Measurements from ENCODE around the gene ASAH2. TPM values are rescaled to one million over a fixed set of nuclear protein-coding genes. Genes with fewer than 3 reads are reported as not detected.
"Not testable (repeated sequence)": the region's sequence is repeated elsewhere in the genome, so short reads cannot be mapped to it uniquely, and the experiment has no call there.

ASAH2 gene
- total and polyA plus RNA-seq, 3 donors from 2014 or later = 5.5 to 8.7 (median 5.6) TPM

DNA sequence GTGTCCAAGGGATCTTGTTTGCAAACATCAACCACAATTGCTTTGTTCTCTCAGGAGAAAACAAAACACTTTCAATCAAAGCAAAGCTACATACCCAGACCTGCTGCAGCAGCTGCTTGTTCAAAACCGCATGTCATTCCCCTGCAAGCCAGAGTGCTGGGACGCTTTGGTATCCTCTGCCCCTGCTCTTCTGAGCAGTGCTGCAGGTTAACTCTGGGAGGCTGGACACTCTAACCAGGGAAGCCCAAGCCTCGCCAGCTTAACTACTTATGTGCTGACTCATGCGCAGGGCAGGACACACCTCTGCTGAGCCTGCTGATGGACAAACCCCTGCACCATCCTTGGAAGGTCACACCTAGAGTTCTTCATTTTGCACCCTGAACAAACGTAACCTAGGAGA lies 28.2 kb upstream of the ASAH2 start:
- Histone ChIP-seq H3K27me3 (no peaks in the 10 kb centered on the region), H3K36me3 (ENCODE audit: low read depth, missing control alignments) (no peaks in the 10 kb centered on the region), H3K4me1 (no peaks in the 10 kb centered on the region), H3K4me3 (no peak overlapping the region), H3K9me3 (no peaks in the 10 kb centered on the region), H3K27ac (no peak overlapping the region)
- WGBS, 2 donors = 64 to 83% methylated on average over 4 to 5 of the region's 5 CpGs
- DNase-seq = no peak
- no peak for TF ChIP-seq POLR2A (IDR thresholded peaks at IDR 0.05)
- TF ChIP-seq, protein P1, sequence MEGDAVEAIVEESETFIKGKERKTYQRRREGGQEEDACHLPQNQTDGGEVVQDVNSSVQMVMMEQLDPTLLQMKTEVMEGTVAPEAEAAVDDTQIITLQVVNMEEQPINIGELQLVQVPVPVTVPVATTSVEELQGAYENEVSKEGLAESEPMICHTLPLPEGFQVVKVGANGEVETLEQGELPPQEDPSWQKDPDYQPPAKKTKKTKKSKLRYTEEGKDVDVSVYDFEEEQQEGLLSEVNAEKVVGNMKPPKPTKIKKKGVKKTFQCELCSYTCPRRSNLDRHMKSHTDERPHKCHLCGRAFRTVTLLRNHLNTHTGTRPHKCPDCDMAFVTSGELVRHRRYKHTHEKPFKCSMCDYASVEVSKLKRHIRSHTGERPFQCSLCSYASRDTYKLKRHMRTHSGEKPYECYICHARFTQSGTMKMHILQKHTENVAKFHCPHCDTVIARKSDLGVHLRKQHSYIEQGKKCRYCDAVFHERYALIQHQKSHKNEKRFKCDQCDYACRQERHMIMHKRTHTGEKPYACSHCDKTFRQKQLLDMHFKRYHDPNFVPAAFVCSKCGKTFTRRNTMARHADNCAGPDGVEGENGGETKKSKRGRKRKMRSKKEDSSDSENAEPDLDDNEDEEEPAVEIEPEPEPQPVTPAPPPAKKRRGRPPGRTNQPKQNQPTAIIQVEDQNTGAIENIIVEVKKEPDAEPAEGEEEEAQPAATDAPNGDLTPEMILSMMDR (IDR thresholded peaks at IDR 0.05) = no peak
- intact Hi-C loops (cut with DNase I; ENCODE audit: low total_unique reads) = no loop called here

DNA sequence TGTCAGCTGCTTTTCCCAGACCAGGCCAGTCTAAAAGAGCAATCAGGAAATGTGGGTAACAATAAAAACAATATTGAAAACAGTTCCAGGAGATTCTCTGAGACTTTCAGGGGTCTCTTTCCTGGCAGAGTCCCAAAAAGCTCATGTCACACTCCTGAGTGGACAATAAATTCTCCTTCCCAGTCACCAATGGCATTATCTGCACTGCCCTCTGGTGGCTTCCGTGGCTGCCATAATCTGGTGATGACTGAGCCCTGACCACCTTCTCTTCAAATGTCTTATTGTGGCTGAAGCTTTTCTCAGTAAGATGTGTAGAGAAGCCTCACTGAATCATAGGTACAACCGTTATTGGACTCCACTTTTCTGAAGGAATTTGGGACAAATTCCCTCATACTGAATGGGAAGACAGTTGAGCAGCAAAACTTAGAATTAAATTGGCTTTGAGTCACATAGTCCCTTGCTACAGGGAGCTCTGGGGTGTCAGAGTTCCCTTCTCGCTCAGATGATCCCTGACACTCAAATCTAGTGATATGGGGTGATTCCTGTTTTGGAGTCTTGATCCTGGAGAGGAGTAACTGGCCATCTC lies 24.4 kb upstream of the ASAH2 start:
- 63 to 69% methylated on average over 3 of the region's 3 CpGs for WGBS, 2 donors
- no peaks in the 10 kb centered on the region for H3K9me3 ChIP-seq
- TF ChIP-seq POLR2A (IDR thresholded peaks at IDR 0.05) = no peak
- TF ChIP-seq, protein P1 (IDR thresholded peaks at IDR 0.05) = peak; percentile 11 to 36 (median 21)
- peak; percentile 67 for DNase-seq
- intact Hi-C loops (cut with DNase I; ENCODE audit: low total_unique reads) = no loop called here
- H3K27ac ChIP-seq = no peak overlapping the region
- H3K4me3 ChIP-seq = no peak overlapping the region
- H3K27me3 ChIP-seq = no peaks in the 10 kb centered on the region
- no peaks in the 10 kb centered on the region for H3K4me1 ChIP-seq
- H3K36me3 ChIP-seq (ENCODE audit: low read depth, missing control alignments) = no peaks in the 10 kb centered on the region

DNA sequence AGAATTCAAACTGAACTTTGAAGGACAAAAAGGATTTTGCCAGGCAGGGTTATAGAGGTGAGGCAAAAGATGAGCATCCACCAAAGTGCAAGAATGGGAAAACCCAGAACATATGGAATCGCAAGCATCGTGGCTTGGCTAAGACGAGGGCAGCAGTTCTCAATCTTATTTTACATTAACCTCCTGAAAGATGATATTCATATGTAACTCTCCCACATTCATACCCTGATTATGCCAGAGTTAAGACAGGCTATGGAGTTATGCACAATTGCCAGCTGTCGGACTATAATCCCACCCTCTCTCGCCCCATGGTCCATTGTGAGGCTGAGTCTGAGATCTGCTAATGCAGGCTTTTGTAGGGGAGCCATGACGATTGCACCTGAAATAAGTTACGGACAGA lies 21.2 kb upstream of the ASAH2 start:
- Histone ChIP-seq H3K4me1 (no peaks in the 10 kb centered on the region), H3K4me3 (no peak overlapping the region), H3K27me3 (no peaks in the 10 kb centered on the region), H3K36me3 (ENCODE audit: low read depth, missing control alignments) (no peaks in the 10 kb centered on the region), H3K9me3 (no peaks in the 10 kb centered on the region), H3K27ac (no peak overlapping the region)
- WGBS, 2 donors = 76 to 83% methylated on average over 7 of the region's 7 CpGs
- intact Hi-C loops (cut with DNase I; ENCODE audit: low total_unique reads) = no loop called here
- TF ChIP-seq, protein P1 (IDR thresholded peaks at IDR 0.05) = no peak
- no peak for TF ChIP-seq POLR2A (IDR thresholded peaks at IDR 0.05)
- no peak for DNase-seq

DNA sequence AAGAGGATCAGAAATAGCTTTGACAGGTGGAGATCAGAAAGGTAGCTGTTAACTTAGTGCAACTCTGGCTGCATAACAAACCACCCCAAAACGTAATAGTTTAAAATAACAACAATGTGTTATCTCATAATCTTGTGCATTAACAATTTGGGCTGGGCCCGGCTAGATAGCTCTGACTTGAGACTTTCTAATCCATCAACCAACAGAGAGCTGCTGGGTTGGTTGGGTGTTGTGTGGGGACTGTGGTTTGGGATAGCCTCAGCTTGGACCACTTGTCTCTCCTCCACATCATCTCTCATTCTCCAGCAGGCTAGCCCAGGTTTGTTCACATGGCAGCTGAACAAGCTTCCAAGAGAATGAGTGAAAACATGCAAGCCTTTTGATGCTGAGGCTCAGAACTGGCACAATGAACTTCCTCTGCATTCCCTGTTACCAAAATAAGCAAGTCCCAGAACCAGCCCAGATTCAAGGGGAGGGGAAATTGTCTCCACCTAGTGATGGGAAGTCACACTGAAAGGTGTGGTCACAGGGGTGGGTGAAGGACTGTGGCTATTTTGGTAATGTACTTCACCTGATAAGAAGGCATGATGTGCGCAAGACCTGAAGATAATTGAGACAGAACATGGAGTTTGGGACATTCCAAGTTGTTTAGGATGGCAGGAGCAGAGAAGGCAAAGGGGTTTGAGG lies 20.4 kb upstream of the ASAH2 start:
- no peak for TF ChIP-seq POLR2A (IDR thresholded peaks at IDR 0.05)
- TF ChIP-seq, protein P1 (IDR thresholded peaks at IDR 0.05) = no peak
- Histone ChIP-seq H3K4me1 (no peaks in the 10 kb centered on the region), H3K9me3 (no peaks in the 10 kb centered on the region), H3K4me3 (no peak overlapping the region), H3K27ac (no peak overlapping the region), H3K27me3 (no peaks in the 10 kb centered on the region), H3K36me3 (ENCODE audit: low read depth, missing control alignments) (no peaks in the 10 kb centered on the region)
- DNase-seq = no peak
- intact Hi-C loops (cut with DNase I; ENCODE audit: low total_unique reads) = no loop called here
- 87 to 91% methylated on average over 3 of the region's 3 CpGs for WGBS, 2 donors

DNA sequence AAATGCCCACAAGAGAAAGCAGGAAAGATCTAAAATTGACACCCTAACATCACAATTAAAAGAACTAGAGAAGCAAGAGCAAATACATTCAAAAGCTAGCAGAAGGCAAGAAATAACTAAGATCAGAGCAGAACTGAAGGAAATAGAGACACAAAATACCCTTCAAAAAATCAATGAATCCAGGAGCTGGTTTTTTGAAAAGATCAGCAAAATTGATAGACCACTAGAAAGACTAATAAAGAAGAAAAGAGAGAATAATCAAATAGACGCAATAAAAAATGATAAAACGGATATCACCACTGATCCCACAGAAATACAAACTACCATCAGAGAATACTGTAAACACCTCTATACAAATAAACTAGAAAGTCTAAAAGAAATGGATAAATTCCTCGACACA lies 16.6 kb upstream of the ASAH2 start:
- H3K9me3 ChIP-seq; intact Hi-C loops (cut with DNase I; ENCODE audit: low total_unique reads); H3K36me3 ChIP-seq (ENCODE audit: low read depth, missing control alignments); DNase-seq; H3K27ac ChIP-seq; H3K4me3 ChIP-seq; H3K27me3 ChIP-seq; H3K4me1 ChIP-seq: not testable (repeated sequence)
- 96 to 97% methylated on average over 3 of the region's 3 CpGs for whole genome bisulfite sequencing, 2 donors

DNA sequence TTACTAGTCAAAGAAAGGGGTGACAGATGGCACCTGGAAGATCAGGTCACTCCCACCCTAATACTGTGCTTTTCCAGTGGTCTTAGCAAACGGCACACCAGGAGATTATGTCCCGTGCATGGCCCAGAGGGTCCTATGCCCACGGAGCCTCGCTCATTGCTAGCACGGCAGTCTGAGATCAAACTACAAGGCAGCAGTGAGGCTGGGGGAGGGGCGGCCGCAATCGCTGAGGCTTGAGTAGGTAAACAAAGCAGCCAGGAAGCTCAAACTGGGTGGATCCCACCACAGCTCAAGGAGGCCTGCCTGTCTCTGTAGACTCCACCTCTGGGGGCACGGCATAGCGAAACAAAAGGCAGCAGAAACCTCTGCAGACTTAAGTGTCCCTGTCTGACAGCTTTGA lies 11.3 kb upstream of the ASAH2 start:
- H3K27me3 ChIP-seq; H3K27ac ChIP-seq; H3K4me1 ChIP-seq; H3K36me3 ChIP-seq (ENCODE audit: low read depth, missing control alignments); intact Hi-C loops (cut with DNase I; ENCODE audit: low total_unique reads); H3K4me3 ChIP-seq; DNase-seq; H3K9me3 ChIP-seq: not testable (repeated sequence)
- 92 to 94% methylated on average over 10 of the region's 10 CpGs for WGBS, 2 donors
